NCI-H82 treated with DMSO at 0.1 percent for 48 hours (cell line): ENCODE measurements around the gene NKAIN4.

Experiments
- DNase-seq: peaks from one replicate; lab custom pipeline; 2025; ENCODE audit not compliant: unreplicated experiment; lab: John Stamatoyannopoulos, UW

Gene NKAIN4

GRCh38 chr20:63274381-63275228 is 20.3 kb upstream of the NKAIN4 start:
- DNase-seq, result no peak

DNA sequence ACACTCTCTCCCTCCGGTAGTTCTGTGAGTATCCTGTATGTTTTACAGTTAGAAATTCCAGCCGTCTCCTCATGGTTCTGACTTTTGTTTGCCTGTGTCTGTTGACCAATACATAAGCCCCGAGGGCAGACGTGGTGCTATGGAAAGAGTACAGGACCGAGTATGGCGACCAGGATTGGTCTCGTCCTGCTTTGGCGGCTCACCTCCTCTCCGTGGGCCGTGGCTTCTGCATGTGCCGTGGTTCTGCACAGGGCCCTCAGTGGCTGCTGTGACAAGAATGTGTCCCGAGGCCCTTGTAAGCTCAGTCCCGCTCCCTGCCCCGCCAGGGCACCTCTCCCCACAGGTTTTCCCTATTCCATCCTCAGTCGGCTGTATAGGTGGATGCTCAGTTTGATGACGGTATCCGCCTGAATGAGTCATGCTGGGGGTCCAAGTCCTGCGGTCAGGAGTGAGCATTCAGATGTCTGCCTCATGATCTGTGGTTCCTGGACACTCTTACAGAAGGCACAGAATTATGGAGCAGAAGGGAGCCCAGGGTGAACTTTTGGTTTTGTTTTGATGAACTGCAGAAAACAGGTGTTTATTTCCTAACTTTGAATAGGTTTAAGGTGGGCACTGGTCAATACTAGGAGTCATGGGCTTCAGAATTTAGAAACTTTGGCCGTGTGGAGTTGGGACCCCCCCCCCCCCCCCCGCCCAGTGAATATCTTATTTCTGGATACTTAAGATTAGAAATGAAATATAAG is 19.5 kb upstream of the NKAIN4 start:
- no peak for DNase-seq

- no peak for DNase-seq
Measured at GRCh38 chr20:63273059-63273579, 18.9 kb upstream of the NKAIN4 start.

DNA sequence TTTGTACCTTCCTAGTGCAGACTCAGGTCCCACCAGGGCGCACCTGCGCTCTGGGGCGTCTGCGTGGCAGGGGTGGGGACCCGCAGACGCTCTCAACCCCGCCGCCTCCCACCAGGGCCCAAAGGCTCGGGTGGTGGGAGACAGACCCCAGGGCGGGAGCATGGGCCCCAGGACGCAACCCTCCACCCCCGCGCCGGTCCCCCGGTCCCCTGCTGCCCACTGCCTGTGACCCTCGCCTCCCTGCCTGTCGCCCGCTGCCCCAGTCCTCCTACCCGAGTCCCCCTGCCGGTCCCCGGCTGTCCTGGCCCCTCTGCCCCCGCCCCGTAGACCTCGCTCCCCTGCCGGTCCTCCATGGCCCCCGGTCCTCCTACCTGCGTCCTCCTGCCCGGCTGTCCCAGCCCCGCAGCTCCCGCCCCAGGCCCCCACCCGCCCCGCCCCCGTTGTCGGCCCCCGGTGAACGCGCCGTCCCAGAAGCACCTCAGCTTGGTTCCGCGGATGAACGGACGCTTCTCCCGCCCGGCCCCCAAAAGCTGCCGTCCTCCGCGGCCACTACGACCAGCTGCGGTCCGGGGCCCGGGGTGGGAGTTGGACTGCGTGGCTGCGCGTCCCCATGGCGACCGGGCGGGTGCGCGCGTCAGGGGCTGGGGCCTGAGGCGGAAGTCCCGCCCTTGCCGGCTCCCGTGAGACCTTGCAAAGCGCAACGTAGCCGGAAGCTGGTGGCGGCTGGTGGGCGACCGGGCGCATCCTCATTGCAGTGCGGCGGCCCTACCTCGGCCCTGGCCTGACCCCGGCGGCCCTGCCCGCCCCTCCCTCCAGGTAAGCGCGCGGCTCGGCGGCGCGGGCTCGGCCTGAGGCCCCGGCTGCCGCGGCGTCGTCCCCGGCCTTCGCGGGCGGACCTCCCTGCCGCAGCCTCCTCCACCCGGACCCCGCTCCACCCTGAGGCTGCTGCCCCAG is 18.1 kb upstream of the NKAIN4 start, which contains the start of gene ARFGAP1:
ARFGAP1 (plus strand) TSS at position 709 of the 954 bp plus-strand sequence. CDS start 2,768 bp downstream, outside the sequence.
- DNase-seq, result peak; percentile 63

DNA sequence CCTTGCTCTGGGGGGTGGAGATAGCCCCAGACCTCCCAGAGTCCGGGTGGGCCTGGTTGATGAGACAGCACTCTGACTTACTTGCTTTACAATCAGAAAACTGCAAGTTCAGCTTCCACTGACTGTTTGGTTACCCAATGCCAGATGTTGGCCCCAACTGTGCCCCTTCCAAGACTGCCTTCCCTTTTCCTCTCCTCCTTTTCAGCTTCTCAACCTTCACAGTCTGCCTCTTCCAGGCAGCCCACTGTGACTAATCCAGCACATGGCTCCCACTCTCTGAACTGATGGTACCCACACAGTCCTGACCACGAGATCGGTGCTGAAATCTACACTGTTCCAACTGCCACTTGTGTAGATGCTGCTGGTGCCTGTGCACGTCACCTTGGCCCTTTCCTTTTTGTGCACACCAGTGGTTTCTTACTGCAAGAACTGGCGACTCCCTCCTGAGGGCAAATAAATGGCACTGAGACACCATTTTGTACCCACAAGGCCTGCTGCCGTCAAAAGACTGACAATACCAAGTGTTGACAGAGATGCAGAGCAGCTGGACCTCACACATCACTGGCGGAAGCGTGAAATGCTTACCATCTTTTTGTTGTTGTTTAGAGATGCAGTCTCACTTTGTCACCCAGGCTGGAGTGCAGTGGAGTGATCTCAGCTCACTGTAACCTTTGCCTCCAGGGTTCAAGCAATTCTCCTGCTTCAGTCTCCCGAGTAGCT is 16.5 kb upstream of the NKAIN4 start:
- DNase-seq, result no peak

DNA sequence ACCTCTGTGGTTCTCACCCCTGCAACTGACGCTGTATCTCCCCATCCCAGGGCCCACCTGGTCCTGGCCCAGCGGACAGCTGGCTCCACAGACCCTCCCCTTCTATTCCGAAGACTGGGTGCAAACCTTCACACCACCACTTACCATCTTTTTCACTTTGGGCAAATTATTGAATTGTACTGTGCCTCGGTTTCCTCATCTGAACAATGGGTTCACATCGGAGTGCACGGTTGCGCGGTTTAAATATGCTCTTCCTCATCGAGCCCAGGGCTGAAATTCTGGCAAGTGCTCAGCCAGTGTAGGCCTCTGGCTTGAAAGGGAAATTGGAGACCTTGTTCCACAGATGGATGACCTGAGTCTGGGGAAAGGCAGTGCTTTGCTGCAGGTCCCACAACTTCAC is 15.5 kb upstream of the NKAIN4 start:
- no peak for DNase-seq

GRCh38 chr20:63268671-63269439 is 14.6 kb upstream of the NKAIN4 start:
- DNase-seq, result no peak

GRCh38 chr20:63268256-63268655 is 14.0 kb upstream of the NKAIN4 start:
- DNase-seq, result no peak

DNA sequence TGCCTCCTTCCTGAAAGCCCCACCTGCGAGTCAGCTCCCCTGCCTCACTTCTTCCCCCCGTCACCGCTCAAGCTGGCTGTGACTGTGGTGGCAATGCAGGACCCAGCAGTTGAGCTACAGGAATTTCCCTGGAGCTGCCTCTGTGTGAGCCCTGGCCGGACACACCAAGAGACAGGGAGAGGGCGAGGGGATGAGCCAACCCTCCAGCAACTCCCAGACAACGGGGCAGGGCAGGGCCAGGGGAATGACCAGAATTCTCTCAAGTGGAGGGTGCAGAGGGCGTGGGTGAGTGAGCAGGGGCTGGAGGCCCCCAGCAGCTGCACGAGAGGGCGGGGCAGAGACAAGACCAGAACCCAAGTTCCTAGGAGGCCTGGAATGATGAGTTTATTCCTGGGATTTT is 13.4 kb upstream of the NKAIN4 start:
- no peak for DNase-seq

GRCh38 chr20:63265891-63266515 is 11.7 kb upstream of the NKAIN4 start:
- DNase-seq, result no peak

DNA sequence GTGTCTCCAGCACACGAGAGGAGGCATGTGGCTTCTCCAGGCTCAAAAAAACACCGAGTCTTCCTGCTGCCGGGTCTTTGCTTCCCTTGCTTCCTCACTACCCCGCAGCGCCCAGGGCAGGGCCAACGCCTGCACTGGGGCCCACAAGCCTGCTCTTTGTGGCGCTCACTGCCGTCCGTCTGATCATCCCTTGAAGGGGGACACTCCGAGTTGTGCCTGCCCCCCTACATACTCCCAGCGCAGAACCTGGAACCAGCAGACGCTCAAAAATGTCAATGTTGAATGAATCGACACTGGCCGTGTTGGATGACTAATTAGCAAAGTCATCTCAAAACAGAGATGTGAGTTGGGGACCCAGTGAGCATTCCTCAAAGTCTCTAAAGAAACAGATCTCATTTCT is 10.3 kb upstream of the NKAIN4 start:
- no peak for DNase-seq

GRCh38 chr20:63264000-63264399 is 9.7 kb upstream of the NKAIN4 start:
- no peak for DNase-seq

- no peak for DNase-seq
Measured at GRCh38 chr20:63262836-63263235, 8.6 kb upstream of the NKAIN4 start.

GRCh38 chr20:63261795-63262528 is 7.7 kb upstream of the NKAIN4 start:
- DNase-seq, result no peak

DNA sequence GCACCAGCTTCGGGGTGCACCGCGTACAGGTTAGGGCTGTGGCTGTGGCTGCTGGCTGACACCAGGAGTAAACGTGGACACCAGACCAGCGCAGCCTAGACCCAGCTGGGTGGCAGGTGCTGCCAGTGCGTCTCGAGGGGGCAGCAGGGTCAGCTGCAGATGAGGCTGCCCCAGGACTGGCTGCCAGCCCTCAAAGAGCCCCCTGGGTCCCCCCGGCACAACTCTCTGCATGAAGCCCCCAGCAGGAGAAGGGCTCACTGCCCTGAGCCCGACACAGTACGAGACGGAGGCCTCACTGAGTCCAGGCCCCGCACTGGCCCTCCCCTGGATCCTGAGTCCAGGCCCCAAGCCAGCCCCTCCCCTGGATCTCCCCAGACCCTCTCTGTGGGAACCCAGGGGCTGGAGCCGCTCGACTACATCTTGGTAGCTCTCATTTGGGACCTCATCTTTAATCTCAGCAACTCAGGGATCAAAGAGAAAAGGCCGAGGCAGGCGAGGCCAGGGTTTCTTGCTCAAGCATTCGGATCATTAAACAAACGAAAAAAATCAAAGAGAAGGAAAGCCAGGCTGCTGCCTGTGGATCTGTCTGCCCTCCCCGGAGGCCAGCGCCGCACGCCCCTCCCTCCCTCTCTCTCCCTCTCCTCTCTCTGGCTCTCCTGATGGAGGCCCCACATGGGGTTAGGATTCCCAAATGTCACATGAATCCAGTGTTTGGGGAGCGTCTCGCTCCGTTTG is 7.0 kb upstream of the NKAIN4 start:
- DNase-seq, result no peak

DNA sequence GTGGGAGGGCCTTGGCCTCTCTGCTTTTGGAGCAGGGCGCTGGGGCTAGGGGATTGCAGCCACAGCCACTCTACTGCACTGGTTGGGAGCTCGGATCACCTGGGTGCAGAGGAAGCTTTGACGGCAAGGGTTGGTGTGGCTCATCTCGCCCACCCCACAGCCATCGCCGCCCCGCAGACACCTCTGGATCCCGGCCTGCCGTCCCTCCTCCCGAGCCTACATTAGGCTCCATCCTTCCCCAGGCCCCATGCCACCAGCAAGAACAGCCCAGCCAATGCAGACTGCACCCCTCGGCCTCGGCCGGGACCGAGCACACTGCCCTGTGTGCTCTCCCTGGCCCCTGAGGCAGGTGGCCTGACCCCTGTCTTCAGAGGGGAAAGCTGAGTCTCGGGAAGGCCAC is 6.3 kb upstream of the NKAIN4 start:
- no peak for DNase-seq

- DNase-seq, result no peak
Measured at GRCh38 chr20:63259734-63260460, 5.6 kb upstream of the NKAIN4 start.
